Astrocyte of the spinal cord (primary cell): ENCODE measurements around the gene ARID3A.

ENCODE experiments used
- DNase-seq: peaks from one replicate; pipeline ENCODE4 v3.0.0; 2011; ENCODE audit warnings: low read depth, low spot score
- H3K4me3 ChIP-seq: 2 replicates; pipeline ENCODE4 v1.5.1; 2011; ENCODE audit warnings: low read depth, mild to moderate bottlenecking, low read length, moderate library complexity
- in situ Hi-C: cut with HindIII; loops from 2 replicates; pipeline ENCODE4 v1.10.0; 2017; ENCODE audit warnings: low sequenced_read_pairs
- TF ChIP-seq, protein P1 (sequence below): IDR thresholded peaks from 2 replicates; pipeline ENCODE4 v1.5.1; 2012; ENCODE audit warnings: low read depth, mild to moderate bottlenecking, low read length, inconsistent platforms

ARID3A gene

DNA sequence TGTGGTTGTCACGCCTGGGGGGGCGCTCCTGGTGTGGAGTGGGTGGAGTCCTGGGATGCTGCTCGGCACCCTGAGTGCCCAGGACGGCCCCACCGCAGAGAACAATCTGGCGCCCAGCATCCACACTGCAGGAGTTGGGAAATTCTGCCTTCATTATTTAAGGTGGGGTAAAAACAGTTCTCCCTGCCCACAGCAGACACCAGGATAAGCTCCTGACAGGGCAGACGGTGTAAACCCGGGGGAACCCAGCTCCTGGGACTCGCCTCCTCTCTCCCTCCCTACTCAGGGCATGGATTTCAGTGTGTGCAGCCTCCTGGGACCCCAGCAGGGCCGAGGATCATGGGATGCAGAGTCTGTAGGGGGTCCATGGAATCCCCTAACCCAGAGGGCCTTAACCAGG, 50.6 kb downstream of the ARID3A start:
- in situ Hi-C loops = no loop called here
- H3K4me3 ChIP-seq = no peak overlapping the region
- DNase-seq = no peak
- TF ChIP-seq, protein P1, sequence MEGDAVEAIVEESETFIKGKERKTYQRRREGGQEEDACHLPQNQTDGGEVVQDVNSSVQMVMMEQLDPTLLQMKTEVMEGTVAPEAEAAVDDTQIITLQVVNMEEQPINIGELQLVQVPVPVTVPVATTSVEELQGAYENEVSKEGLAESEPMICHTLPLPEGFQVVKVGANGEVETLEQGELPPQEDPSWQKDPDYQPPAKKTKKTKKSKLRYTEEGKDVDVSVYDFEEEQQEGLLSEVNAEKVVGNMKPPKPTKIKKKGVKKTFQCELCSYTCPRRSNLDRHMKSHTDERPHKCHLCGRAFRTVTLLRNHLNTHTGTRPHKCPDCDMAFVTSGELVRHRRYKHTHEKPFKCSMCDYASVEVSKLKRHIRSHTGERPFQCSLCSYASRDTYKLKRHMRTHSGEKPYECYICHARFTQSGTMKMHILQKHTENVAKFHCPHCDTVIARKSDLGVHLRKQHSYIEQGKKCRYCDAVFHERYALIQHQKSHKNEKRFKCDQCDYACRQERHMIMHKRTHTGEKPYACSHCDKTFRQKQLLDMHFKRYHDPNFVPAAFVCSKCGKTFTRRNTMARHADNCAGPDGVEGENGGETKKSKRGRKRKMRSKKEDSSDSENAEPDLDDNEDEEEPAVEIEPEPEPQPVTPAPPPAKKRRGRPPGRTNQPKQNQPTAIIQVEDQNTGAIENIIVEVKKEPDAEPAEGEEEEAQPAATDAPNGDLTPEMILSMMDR = no peak

DNA sequence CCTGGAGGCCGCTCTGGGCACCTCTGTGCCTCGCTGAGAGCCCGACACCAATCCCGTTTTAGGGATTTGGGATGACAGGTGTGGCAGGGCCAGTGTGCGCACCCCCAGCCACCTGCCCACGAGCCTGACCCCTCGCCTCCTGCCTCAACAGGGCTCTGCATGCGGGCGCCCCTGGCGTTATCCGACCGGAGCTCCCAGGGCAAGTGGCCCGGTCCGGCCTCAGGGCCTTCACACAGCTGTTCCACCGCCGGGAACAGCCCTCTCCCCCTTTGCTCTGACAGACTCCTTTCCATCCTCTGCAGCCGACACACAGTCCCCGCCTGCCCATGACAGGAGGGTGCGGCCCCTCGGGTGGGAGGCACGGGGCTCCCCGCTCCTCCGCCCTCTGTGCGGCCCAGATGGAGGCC, 51.2 kb downstream of the ARID3A start:
- in situ Hi-C loops = no loop called here
- no peak overlapping the region for H3K4me3 ChIP-seq

DNA sequence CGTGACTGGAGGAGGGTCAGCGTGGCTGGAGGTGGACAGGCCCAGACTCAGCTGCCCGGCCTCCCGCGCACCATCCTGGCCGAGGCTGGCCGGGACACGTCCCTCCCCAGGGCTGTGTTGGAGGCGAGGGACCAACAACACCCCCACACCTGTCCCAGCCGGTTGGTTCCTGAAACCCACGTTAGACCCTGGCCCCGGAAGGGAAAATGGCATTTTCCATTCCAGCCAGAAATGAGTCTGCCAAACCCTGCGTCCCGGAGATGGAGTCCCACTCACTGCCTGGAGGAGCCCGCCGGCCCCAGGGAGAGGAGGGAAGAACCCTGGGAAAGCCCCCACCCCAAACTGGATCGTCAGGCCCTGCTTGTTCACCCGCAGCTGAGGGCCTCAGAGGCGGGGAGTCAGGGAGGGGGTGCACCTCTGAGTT, 53.5 kb downstream of the ARID3A start:
- in situ Hi-C loops = no loop called here
- no peak overlapping the region for H3K4me3 ChIP-seq
- TF ChIP-seq, protein P1 = no peak
- no peak for DNase-seq

More for the DNA sequence above, 51.2 kb downstream of the ARID3A start:
- TF ChIP-seq, protein P1 = no peak
- no peak for DNase-seq

DNA sequence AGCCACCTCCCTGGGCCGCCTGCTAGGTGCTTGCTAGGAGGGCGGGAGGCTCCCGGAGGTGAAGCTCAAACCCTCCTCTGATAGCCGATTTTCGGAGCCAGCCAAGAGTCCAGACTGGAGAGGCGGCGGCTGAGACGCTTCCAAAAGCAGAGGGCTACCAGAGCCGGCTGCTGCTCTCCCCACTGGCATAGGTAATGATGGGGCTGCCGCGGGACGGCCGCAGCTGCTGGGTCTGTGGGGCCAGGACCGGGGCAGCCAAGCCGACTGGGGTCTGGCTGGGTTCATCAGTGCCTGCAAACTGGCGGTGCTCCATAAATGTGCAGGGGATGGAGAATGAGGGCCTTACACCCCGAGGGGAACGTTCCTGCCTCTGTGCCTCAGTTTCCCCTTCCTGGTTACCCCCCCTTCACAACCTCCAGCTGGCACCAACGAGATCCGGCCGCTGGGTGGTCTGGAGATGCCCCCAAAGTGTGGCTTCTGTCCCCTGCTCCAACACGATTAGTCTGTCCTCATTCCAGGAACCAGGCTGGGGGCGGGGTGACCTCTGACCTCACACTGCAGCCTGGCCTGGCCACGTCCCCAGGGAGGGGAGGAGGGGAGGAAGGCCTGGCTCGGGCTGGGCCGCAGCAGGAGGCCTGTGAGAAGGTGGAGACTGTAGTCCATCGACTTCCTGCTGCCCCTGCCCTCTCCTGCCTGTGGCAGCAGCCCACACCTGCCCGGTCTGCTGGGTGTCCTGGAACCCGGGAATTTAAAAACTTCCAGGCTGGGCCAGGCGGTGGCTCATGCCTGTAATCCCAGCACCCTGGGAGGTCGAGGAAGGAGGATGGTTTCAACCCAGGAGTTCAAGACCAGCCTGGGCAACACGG, 54.5 kb downstream of the ARID3A start:
- no peak overlapping the region for H3K4me3 ChIP-seq
- in situ Hi-C loops = no loop called here
- TF ChIP-seq, protein P1 = no peak
- no peak for DNase-seq

DNA sequence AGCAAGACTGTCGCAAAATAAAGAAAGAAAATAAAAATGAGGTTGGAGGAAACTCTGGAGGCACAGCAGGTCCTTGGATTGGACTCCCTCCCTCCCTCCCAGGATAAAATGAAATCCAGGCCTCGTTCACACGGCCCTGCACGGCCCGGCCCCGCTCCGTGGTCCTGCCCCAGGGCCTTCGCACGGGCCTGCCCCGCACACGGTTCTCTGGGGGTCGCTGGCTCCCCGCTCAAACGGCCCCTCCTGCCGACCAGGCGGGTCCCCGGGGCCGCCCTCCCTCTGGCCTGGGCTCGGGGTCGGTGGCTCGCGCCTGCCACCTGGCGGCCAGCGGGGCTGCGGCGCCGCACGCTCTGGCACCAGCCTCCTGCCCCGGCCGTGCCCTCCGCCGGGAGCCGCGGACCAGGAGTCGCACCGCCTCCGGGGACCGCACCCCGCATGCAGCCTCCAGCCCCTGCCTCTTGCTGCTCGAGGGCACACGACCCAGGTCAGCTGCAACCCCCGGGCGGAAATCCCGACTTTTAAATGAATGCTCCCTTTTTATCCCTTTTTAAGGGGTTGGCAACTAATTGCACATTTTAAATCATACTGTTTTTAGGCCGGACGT, 56.8 kb downstream of the ARID3A start:
- TF ChIP-seq, protein P1 = peak; percentile 58
- DNase-seq = peak; percentile 47
- in situ Hi-C loops = no loop called here
- H3K4me3 ChIP-seq = peak overlapping the region; percentile 20

DNA sequence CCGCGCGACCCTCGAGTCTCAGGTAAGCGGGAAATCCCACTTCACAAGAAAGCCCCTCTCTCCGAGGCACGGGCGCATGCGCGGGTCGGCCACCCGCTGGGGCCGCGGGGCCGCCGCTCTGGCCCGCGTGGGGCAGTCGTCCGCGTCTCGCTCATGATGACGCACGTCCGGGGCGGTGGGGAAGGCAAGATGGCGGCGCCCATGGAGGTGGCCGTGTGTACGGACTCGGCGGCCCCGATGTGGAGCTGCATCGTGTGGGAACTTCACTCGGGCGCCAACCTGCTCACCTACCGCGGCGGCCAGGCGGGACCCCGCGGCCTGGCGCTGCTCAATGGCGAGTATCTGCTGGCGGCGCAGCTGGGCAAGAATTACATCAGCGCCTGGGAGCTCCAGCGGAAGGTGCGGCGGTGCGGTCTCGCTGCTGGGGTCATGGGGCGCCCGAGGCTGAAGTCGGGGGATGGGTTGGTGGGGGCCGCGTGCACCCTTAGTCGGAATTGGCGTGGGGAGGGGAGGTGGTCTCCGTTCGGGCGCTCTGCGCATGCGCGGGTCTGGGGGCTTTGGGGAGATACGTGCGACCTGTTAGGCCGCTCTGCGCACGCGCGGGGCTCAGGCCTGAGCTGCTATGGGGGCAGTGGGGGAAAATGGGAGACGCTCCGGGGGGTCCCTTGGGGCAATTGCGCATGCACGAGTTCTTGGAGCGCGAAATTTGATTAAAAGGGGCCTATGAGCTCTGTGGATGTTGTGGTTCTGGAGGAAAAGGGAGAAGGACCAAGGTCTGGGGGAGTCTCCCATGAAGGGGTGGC, 58.5 kb downstream of the ARID3A start, which contains the start of gene WDR18:
Gene WDR18, plus strand, starts transcription at position 181 of the 803 bp plus-strand sequence. Its CDS starts 9 bp downstream, at position 190.
- in situ Hi-C loops = no loop called here
- TF ChIP-seq, protein P1 = no peak

More for the DNA sequence above, 58.5 kb downstream of the ARID3A start, which contains the start of gene WDR18:
- H3K4me3 ChIP-seq = peak within 1 kb of the TSS; percentile 99
- DNase-seq = peak; percentile 83
